OCI-LY7 (cell line): ENCODE measurements around the gene NFATC3. TPM values are rescaled to one million over a fixed set of nuclear protein-coding genes. Genes with fewer than 3 reads are reported as not detected.
A peak's percentile ranks its signal among the peaks of the same experiment; 100 is the strongest.

Experiments
- BruUV-seq: library from RNA; stranded (reverse); fragments of 400-500 nt; replicated peaks from 2 replicates; lab custom pipeline; 2021; lab: Mats Ljungman, UMichigan
- CTCF ChIA-PET: fragments of 300-600 bp; sonication (Branson Sonifier 250); formaldehyde crosslinking; loops from one replicate; lab custom pipeline; 2022; ENCODE audit warnings: antibody characterized with exemption; ENCODE audit not compliant: unreplicated experiment; lab: Charles Lee
- POLR2A ChIA-PET: fragments of 300-600 bp; sonication (Branson Sonifier 250); formaldehyde crosslinking; loops from one replicate; lab custom pipeline; 2022; ENCODE audit warnings: antibody characterized with exemption; lab: Charles Lee
- DNase-seq: peaks from one replicate; pipeline ENCODE4 v3.0.0-alpha.2; 2015; ENCODE audit warnings: low spot score
- H2AFZ ChIP-seq: fragments of 200-600 bp; sonication (generic), shearing (Covaris generic); 2 replicates; pipeline ENCODE4 v1.6.1; 2014; ENCODE audit warnings: mild to moderate bottlenecking, antibody characterized with exemption, low read length, moderate library complexity
- H3K27ac ChIP-seq: fragments of 200-600 bp; sonication (generic); 2 replicates; pipeline ENCODE4 v1.5.1; 2014; ENCODE audit warnings: mixed run types, low read depth, mild to moderate bottlenecking, moderate library complexity, low read length, inconsistent platforms; ENCODE audit not compliant: poor library complexity, severe bottlenecking
- H3K36me3 ChIP-seq: fragments of 200-600 bp; sonication (generic); 2 replicates; pipeline ENCODE4 v1.6.1; 2014; ENCODE audit warnings: mild to moderate bottlenecking, antibody characterized with exemption, low read length, moderate library complexity, mixed read lengths; ENCODE audit not compliant: insufficient read depth
- H3K4me1 ChIP-seq: fragments of 200-600 bp; sonication (generic); 2 replicates; pipeline ENCODE4 v1.5.1; 2014; ENCODE audit warnings: mild to moderate bottlenecking, low read length; ENCODE audit not compliant: insufficient read depth, poor library complexity, severe bottlenecking
- H3K4me2 ChIP-seq: fragments of 200-600 bp; sonication (generic); 2 replicates; pipeline ENCODE4 v1.6.1; 2014; ENCODE audit warnings: mild to moderate bottlenecking, low read length
- H3K4me3 ChIP-seq: fragments of 200-600 bp; sonication (generic); 2 replicates; pipeline ENCODE4 v1.5.1; 2014; ENCODE audit warnings: mild to moderate bottlenecking, low read depth, low read length; ENCODE audit not compliant: poor library complexity, severe bottlenecking
- H3K79me2 ChIP-seq: fragments of 200-600 bp; sonication (generic); 2 replicates; pipeline ENCODE4 v1.6.1; 2016; ENCODE audit warnings: low read depth, mild to moderate bottlenecking, low read length, moderate library complexity, mixed read lengths; ENCODE audit not compliant: insufficient read depth
- H3K9me2 ChIP-seq: fragments of 200-600 bp; sonication (generic); 2 replicates; pipeline ENCODE4 v1.6.1; 2016; ENCODE audit warnings: mild to moderate bottlenecking, low read length, mixed read lengths; ENCODE audit not compliant: insufficient read depth
- H3K9me3 ChIP-seq: fragments of 200-600 bp; sonication (generic); 2 replicates; pipeline ENCODE4 v1.6.1; 2014; ENCODE audit warnings: mild to moderate bottlenecking, mixed run types, low read length, mixed read lengths
- H4K20me1 ChIP-seq: fragments of 200-600 bp; sonication (generic); 2 replicates; pipeline ENCODE4 v1.6.1; 2014; ENCODE audit warnings: mild to moderate bottlenecking, antibody characterized with exemption, low read length, moderate library complexity, mixed read lengths; ENCODE audit not compliant: insufficient read depth
- EZH2phosphoT487 ChIP-seq: fragments of 200-600 bp; sonication (generic); IDR thresholded peaks from 2 replicates; pipeline ENCODE4 v1.6.1; 2018; ENCODE audit warnings: low read depth, borderline replicate concordance, mild to moderate bottlenecking, mixed run types, antibody characterized with exemption, low read length, moderate library complexity, mixed read lengths
- intact Hi-C: fragments of 100-400 bp; cut with micrococcal nuclease; formaldehyde crosslinking; loops from one replicate; pipeline ENCODE4 v1.10.0; 2022; ENCODE audit not compliant: unreplicated experiment
- total RNA-seq, 2 experiments: library from RNA; depleted of rRNA in 1 of 2; stranded (reverse); fragments of >200 nt in 1 of 2; shearing (Covaris generic) in 1 of 2; gene quantifications; 2 replicates each; pipeline ENCODE4 v1.2.3, GENCODE V29; 2014 to 2022
- TF ChIP-seq, protein P1 (sequence below): fragments of 200-600 bp; sonication (generic); conservative IDR thresholded peaks from 2 replicates; pipeline ENCODE4 v1.5.1; 2014; ENCODE audit warnings: mild to moderate bottlenecking, antibody characterized with exemption, low read length, moderate library complexity, mixed read lengths

The NFATC3 gene
- total RNA-seq, 2 experiments from 2014 or later: 73.4 to 76.0 TPM

DNA sequence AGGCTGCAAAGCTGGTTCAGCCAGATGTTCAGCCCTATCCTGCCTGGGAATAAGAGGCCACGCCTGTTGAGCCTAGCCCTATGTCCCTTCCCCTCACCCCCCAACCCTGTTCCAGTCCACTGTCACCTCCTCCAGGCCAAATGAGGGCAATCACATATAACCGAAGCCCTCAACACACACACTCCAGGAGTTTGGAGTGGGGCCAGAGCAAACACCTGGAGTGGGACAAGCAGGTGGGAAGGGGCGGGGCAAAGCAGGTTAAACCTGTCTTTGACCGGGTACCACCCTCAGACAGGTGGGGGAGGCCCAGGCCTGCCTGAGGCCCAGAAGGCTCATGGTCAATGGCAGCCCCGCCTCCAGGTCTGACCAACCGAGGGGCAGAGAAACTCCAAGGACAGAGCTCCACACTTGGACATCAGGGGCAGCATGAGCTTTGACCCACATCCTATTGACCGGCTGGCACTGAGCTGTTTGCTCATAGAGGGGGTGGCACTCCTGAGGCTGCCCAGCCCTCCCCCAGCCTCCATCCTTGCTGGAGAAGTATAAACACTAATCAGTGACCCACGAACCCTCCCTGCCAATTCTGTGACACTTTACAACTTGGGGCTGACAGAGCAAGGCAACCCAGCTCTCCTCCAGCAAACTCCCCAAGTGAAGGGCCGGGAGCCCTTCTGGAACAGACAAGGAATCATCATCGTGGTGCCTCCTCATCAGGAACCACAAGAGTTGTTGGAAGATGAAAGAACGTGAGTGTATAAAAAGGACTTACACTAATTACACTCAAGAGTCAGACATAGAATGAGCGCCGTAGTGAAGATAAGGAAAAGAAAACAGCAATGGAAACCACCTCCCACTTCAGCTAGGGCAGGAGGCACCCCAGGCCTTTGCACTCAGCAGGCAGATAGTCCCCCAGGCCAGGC lies 149.3 kb downstream of the NFATC3 start:
- no TSS peak for BruUV-seq
- ChIA-PET POLR2A (interaction anchor here (0.6 kb wide), 1 partner anchor 46 kb away, joined by 3 read pairs; no protein-coding TSS in a partner anchor), CTCF (no interaction called here)
- H4K20me1 ChIP-seq: no peaks in the 10 kb centered on the region
- H3K4me2 ChIP-seq: peak overlapping the region; percentile 0; the same call in 1 of the 2 replicates
- no peak overlapping the region for H3K4me3 ChIP-seq
- DNase-seq: no peak
- TF ChIP-seq, protein P1, sequence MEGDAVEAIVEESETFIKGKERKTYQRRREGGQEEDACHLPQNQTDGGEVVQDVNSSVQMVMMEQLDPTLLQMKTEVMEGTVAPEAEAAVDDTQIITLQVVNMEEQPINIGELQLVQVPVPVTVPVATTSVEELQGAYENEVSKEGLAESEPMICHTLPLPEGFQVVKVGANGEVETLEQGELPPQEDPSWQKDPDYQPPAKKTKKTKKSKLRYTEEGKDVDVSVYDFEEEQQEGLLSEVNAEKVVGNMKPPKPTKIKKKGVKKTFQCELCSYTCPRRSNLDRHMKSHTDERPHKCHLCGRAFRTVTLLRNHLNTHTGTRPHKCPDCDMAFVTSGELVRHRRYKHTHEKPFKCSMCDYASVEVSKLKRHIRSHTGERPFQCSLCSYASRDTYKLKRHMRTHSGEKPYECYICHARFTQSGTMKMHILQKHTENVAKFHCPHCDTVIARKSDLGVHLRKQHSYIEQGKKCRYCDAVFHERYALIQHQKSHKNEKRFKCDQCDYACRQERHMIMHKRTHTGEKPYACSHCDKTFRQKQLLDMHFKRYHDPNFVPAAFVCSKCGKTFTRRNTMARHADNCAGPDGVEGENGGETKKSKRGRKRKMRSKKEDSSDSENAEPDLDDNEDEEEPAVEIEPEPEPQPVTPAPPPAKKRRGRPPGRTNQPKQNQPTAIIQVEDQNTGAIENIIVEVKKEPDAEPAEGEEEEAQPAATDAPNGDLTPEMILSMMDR: no peak
- no peak for TF ChIP-seq EZH2phosphoT487
- no peak overlapping the region for H2AFZ ChIP-seq
- no peaks in the 10 kb centered on the region for H3K9me3 ChIP-seq
- no peaks in the 10 kb centered on the region for H3K79me2 ChIP-seq
- intact Hi-C loops: no loop called here
- H3K36me3 ChIP-seq: peaks cover 11% of the 10 kb centered on the region; the same call in 1 of the 2 replicates
- H3K4me1 ChIP-seq: peaks cover 32% of the 10 kb centered on the region
- peak overlapping the region; percentile 18 for H3K27ac ChIP-seq
- no peaks in the 10 kb centered on the region for H3K9me2 ChIP-seq

DNA sequence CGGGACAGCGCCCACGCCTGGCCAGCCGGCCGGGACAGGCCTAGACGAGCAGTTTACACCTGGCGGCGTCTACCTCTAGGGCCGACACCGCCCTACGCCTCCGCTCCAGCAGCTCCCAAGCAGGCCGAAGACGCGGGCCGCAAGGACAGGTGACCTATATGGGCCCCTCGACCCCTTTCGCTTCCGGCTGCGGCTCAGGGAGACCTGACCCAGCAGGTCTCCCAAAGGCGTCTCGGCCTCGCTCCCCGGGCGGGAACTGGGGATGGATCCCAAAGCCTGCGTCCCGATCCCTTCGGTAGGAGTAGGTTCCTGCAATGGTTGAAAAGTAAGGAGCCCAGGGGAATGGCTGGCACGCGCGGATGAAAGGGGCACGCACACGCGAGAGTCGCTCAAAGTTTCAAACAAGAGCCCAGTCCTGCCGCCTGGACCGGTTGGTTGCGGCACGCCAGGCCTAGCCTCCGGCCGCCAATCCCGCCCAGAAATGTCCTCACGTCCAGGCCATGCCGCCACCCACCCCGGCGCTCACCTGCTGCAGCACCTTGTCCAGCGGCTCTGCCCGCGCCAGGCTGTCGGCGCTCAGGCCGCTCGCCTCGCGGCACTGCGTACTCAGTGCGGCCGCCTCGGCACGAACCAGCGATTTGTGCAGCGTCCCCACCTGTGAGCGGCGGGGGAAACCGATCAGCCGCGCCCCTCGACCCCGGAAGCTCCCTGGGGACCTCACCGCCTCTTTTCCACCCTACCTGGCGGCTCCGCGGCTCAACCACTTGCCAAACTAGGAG lies 150.1 kb downstream of the NFATC3 start:
- intact Hi-C loops: no loop called here
- no TSS peak for BruUV-seq
- CTCF ChIA-PET: no interaction called here
- Histone ChIP-seq H3K4me1 (peaks cover 36% of the 10 kb centered on the region), H3K4me3 (no peak overlapping the region), H3K79me2 (no peaks in the 10 kb centered on the region), H3K36me3 (peaks cover 2% of the 10 kb centered on the region; the same call in 1 of the 2 replicates), H4K20me1 (no peaks in the 10 kb centered on the region), H3K4me2 (peak overlapping the region; percentile 77; the same call in 1 of the 2 replicates), H3K27ac (no peak overlapping the region), H3K9me2 (no peaks in the 10 kb centered on the region), H2AFZ (no peak overlapping the region), H3K9me3 (no peaks in the 10 kb centered on the region)
- POLR2A ChIA-PET: interaction anchor here (0.6 kb wide), 1 partner anchor 45 kb away, joined by 3 read pairs; no protein-coding TSS in a partner anchor
- TF ChIP-seq, protein P1: no peak
- no peak for TF ChIP-seq EZH2phosphoT487
- DNase-seq: no peak
